C4-2B (cell line): Measurements from ENCODE around the gene HIPK4.

Source experiments
- H3K27ac ChIP-seq: fragments of 450-650 bp; 2 replicates; pipeline ENCODE4 v1.5.1; 2017
- ZFX ChIP-seq: fragments of 450-650 bp; IDR thresholded peaks from 2 replicates; pipeline ENCODE4 v1.6.1; 2017
- TF ChIP-seq, protein P1 (sequence below): fragments of 450-650 bp; conservative IDR thresholded peaks from 2 replicates; pipeline ENCODE4 v1.5.1; 2017; ENCODE audit warnings: mild to moderate bottlenecking

The HIPK4 gene

DNA sequence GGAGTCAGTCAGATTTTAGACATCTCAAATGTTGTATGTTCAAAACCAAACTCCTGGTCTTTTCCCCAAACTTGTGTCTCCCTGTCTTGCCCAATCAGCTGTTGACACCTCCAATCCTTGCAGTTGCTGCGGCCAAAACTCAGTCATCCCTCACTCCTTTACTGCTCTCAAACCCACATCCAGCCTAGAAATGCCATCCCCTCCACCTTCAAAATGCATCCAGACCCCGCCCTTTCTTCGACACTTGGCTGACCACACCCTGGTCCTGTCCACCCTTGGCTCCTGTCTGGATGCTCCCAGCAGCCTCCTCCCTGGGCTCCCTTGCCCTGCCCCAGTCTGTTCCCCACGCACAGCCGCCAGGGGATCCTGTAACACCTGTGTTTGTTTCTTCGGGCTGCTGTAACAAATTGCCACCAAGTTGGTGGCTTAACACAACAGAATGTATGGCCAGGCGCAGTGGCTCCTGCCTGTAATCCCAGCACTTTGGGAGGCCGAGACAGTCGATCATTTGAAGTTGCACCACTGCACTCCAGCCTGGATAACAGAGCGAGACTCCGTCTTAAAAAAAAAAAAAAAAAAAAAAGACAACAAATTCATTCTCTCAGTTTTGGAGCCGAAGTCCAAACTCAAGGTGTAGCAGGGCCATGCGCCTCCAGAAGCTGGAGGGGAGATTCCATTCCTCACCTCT, 29.8 kb downstream of the HIPK4 start:
- TF ChIP-seq, protein P1, sequence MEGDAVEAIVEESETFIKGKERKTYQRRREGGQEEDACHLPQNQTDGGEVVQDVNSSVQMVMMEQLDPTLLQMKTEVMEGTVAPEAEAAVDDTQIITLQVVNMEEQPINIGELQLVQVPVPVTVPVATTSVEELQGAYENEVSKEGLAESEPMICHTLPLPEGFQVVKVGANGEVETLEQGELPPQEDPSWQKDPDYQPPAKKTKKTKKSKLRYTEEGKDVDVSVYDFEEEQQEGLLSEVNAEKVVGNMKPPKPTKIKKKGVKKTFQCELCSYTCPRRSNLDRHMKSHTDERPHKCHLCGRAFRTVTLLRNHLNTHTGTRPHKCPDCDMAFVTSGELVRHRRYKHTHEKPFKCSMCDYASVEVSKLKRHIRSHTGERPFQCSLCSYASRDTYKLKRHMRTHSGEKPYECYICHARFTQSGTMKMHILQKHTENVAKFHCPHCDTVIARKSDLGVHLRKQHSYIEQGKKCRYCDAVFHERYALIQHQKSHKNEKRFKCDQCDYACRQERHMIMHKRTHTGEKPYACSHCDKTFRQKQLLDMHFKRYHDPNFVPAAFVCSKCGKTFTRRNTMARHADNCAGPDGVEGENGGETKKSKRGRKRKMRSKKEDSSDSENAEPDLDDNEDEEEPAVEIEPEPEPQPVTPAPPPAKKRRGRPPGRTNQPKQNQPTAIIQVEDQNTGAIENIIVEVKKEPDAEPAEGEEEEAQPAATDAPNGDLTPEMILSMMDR: no peak
- no peak for TF ChIP-seq ZFX
- peak overlapping the region; percentile 11 for H3K27ac ChIP-seq

DNA sequence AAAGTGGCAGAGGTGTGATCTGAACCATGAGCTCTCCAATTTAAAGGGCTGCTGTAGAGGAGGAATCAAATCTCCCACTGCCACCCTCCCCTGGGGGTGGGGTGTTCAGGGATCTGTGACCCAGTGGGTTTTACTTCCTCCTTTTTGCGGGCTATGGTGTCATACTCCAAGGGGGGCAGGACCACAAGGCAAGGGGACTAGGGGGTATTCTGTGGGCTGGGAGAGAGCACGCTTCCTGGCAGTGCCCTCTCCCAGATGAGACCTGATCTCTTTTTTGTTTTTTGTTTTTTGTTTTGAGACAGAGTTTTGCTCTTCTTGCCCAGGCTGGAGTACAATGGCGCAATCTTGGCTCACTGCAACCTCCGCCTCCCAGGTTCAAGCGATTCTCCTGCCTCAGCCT, 31.2 kb downstream of the HIPK4 start:
- TF ChIP-seq, protein P1: no peak
- no peak for TF ChIP-seq ZFX
- H3K27ac ChIP-seq: no peak overlapping the region

DNA sequence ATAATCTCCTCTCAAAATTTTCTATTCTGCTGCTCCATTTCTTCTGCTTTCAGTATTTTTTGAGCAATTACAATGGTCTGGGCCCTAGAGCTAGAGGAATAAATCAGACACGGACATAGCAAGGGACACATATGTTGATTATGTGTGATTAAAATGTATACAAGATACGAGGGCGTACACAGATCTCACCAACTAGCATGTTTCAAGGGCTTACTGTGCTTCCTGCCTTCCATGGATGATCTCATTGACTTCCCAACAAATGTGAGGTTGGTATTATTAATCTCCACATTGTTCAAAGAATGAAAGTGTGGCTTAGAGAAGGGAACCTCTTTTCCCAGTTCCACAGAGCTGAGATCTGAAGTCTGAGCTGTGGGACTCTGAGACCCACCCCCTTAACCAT, 32.3 kb downstream of the HIPK4 start:
- H3K27ac ChIP-seq: no peak overlapping the region
- TF ChIP-seq, protein P1: no peak
- no peak for TF ChIP-seq ZFX

- TF ChIP-seq, protein P1: no peak
- no peak for TF ChIP-seq ZFX
- H3K27ac ChIP-seq: no peak overlapping the region
These were observed 33.0 kb downstream of the HIPK4 start for GRCh38 chr19:40356681-40357595.

DNA sequence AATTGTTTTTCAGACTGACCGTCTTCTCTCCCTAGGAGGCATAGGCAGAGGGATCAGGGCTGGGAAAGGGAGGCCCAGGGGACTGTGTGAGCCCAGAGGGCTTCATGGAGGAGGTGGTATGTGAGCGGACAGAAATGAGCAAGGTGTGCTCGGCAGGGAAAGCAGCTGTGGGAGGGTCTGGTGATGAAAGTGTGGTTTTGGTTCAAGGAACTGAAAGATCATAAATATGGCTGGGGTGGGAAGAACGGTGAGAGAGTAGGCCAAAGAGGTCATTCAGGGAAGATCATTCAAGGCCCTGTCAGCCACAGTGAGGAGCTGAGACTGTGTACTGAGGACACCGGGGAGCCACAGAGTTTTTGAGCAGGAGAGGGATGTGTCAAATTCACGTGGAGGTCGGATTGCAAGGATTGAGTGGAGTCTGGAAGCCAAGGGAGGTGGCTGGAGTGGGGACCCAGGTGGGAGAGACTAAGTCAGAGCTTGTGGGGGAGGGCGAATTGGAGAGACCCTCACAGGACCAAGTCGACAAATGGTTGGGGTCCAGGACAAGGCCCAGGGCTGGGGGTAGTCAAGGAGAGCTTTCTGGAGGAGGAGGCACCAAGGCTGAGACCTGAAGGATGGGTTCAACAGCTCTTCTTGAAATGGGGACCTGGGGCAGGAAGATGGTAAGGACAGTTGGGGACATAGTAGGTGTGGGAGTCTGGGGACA, 33.9 kb downstream of the HIPK4 start:
- H3K27ac ChIP-seq: no peak overlapping the region
- TF ChIP-seq, protein P1: no peak
- TF ChIP-seq ZFX: no peak

DNA sequence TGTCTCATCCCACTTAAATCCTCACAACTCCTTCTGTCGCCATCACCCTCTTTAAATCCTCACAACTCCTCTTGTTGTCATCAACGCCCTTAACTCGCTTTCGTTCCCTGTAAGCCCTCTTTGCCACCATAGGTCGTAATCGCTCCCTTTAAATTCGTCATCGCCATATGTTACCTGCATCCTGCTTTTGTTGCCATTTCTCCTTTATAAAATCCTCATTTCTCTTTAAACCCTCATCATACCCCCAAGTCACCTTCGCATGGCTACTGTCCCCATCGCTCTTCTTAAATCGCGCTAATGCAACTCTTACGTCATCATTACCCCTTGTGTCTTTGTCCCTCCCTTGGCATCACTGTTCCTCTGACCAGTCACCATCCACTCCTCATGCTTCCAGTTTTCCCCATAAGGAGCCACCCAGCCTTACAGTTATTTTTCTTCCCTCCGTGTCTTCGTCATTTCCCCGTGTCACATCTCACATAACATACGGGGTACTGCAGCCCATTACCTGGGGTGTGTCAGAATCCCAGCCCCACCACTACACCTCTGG, 40.9 kb downstream of the HIPK4 start:
- H3K27ac ChIP-seq: peak overlapping the region; percentile 66
- TF ChIP-seq, protein P1: no peak
- no peak for TF ChIP-seq ZFX
